Measurements from ENCODE around the gene SLC4A5.

SLC4A5 gene

DNA sequence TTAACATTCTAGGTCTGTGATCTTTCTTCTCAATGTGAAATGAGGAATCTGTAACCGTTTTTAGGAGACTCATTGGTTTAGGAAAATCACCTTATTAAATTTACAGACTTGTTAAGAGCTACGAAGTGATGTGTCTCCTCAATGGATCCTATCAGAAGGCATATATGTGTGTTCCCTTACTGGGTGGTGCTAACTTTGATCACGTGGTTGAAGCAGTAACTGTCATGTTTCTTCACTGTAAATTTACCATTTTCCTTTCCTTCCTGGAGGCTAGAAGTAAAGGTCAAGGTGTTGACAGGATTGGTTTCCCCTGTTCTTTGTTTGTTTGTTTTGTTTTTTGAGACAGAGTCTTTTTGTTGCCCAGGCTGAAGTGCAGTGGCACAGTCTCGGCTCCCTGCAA lies 146.2 kb downstream of the SLC4A5 start:
- no peak overlapping the region for H3K4me3 ChIP-seq (ENCODE audit: low read depth, low read length)
- no peak overlapping the region for H3K27ac ChIP-seq
- peak overlapping the region; percentile 30 for H2AFZ ChIP-seq
- H3K9me3 ChIP-seq (ENCODE audit: control insufficient read depth, low read length) = no peaks in the 10 kb centered on the region
- H3K79me2 ChIP-seq = no peaks in the 10 kb centered on the region
- TF ChIP-seq, protein P1, sequence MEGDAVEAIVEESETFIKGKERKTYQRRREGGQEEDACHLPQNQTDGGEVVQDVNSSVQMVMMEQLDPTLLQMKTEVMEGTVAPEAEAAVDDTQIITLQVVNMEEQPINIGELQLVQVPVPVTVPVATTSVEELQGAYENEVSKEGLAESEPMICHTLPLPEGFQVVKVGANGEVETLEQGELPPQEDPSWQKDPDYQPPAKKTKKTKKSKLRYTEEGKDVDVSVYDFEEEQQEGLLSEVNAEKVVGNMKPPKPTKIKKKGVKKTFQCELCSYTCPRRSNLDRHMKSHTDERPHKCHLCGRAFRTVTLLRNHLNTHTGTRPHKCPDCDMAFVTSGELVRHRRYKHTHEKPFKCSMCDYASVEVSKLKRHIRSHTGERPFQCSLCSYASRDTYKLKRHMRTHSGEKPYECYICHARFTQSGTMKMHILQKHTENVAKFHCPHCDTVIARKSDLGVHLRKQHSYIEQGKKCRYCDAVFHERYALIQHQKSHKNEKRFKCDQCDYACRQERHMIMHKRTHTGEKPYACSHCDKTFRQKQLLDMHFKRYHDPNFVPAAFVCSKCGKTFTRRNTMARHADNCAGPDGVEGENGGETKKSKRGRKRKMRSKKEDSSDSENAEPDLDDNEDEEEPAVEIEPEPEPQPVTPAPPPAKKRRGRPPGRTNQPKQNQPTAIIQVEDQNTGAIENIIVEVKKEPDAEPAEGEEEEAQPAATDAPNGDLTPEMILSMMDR (IDR thresholded peaks at IDR 0.05) = no peak
- no peak overlapping the region for H3K4me2 ChIP-seq (ENCODE audit: low read length)
- no peak overlapping the region for H3K9ac ChIP-seq
- H3K4me1 ChIP-seq = peaks cover 2% of the 10 kb centered on the region
- H3K27me3 ChIP-seq (ENCODE audit: control insufficient read depth, insufficient read depth, low read length) = no peaks in the 10 kb centered on the region
- H3K36me3 ChIP-seq (ENCODE audit: control insufficient read depth, insufficient read depth, low read length) = no peaks in the 10 kb centered on the region

DNA sequence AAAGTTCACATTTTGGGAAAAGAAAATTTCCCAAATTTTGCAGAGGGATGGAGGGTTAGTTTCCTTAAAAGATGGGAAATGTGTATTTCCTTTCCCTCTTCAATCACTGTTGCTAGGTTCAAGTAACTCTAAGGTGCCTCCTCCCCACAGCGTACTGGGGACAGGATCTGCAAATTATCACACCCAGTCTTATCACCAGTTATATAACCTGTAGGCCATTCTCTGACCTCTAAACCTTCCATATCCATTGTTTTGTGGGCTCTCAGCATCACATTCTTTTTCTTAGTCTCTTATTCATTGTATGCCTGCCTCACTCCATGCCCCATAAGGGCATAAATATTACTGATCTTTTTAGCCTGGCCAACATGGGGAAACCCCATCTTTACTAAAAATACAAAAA lies 148.4 kb downstream of the SLC4A5 start:
- H3K4me2 ChIP-seq (ENCODE audit: low read length) = no peak overlapping the region
- H3K9me3 ChIP-seq (ENCODE audit: control insufficient read depth, low read length) = no peaks in the 10 kb centered on the region
- no peak overlapping the region for H3K9ac ChIP-seq
- H3K4me3 ChIP-seq (ENCODE audit: low read depth, low read length) = no peak overlapping the region
- H2AFZ ChIP-seq = no peak overlapping the region
- no peak overlapping the region for H3K27ac ChIP-seq
- TF ChIP-seq, protein P1 (IDR thresholded peaks at IDR 0.05) = no peak
- no peaks in the 10 kb centered on the region for H3K36me3 ChIP-seq (ENCODE audit: control insufficient read depth, insufficient read depth, low read length)
- no peaks in the 10 kb centered on the region for H3K27me3 ChIP-seq (ENCODE audit: control insufficient read depth, insufficient read depth, low read length)
- no peaks in the 10 kb centered on the region for H3K79me2 ChIP-seq
- peaks cover 2% of the 10 kb centered on the region for H3K4me1 ChIP-seq

GRCh38 chr2:74191596-74192380 lies 151.4 kb downstream of the SLC4A5 start:
- no peak overlapping the region for H3K4me2 ChIP-seq (ENCODE audit: low read length)
- H2AFZ ChIP-seq = no peak overlapping the region
- H3K4me3 ChIP-seq (ENCODE audit: low read depth, low read length) = no peak overlapping the region
- no peaks in the 10 kb centered on the region for H3K79me2 ChIP-seq
- H3K9ac ChIP-seq = no peak overlapping the region
- H3K36me3 ChIP-seq (ENCODE audit: control insufficient read depth, insufficient read depth, low read length) = no peaks in the 10 kb centered on the region
- H3K9me3 ChIP-seq (ENCODE audit: control insufficient read depth, low read length) = no peaks in the 10 kb centered on the region
- TF ChIP-seq, protein P1 (IDR thresholded peaks at IDR 0.05) = no peak
- H3K4me1 ChIP-seq = no peaks in the 10 kb centered on the region
- H3K27me3 ChIP-seq (ENCODE audit: control insufficient read depth, insufficient read depth, low read length) = no peaks in the 10 kb centered on the region
- H3K27ac ChIP-seq = no peak overlapping the region

- no peaks in the 10 kb centered on the region for H3K27me3 ChIP-seq (ENCODE audit: control insufficient read depth, insufficient read depth, low read length)
- no peaks in the 10 kb centered on the region for H3K36me3 ChIP-seq (ENCODE audit: control insufficient read depth, insufficient read depth, low read length)
- H3K27ac ChIP-seq = no peak overlapping the region
- no peak overlapping the region for H2AFZ ChIP-seq
- no peak overlapping the region for H3K4me2 ChIP-seq (ENCODE audit: low read length)
- no peaks in the 10 kb centered on the region for H3K79me2 ChIP-seq
- H3K4me1 ChIP-seq = no peaks in the 10 kb centered on the region
- no peaks in the 10 kb centered on the region for H3K9me3 ChIP-seq (ENCODE audit: control insufficient read depth, low read length)
- H3K9ac ChIP-seq = no peak overlapping the region
- TF ChIP-seq, protein P1 (IDR thresholded peaks at IDR 0.05) = no peak
- H3K4me3 ChIP-seq (ENCODE audit: low read depth, low read length) = no peak overlapping the region
Observed at GRCh38 chr2:74188696-74189095, 154.5 kb downstream of the SLC4A5 start.
